HT1080 (cell line): ENCODE data around the gene CEP250. TPM values are rescaled to one million over a fixed set of nuclear protein-coding genes. Genes with fewer than 3 reads are reported as not detected.
"Not testable (repeated sequence)": the region's sequence is repeated elsewhere in the genome, so short reads cannot be mapped to it uniquely, and the experiment has no call there.

Source experiments
- DNase-seq: peaks from one replicate; pipeline ENCODE4 v3.0.0-alpha.2; 2015; ENCODE audit warnings: low read depth
- polyA plus RNA-seq, 2 experiments: library from polyadenylated mRNA; depleted of rRNA; stranded (reverse); fragments of >200 nt; gene quantifications; 2 replicates each; pipeline ENCODE4 v1.2.3, GENCODE V29; 2015
- total RNA-seq: library from RNA; depleted of rRNA; stranded (reverse); fragments of >200 nt; shearing (Covaris generic); gene quantifications from 2 replicates; pipeline ENCODE4 v1.2.3, GENCODE V29; 2014; rRNA removed

The CEP250 gene
- total RNA-seq = 45.9 and 51.7 TPM in 2 replicates
- polyA plus RNA-seq (2015; cell fraction: cytosol; rRNA removed) = 13.9 and 18.0 TPM in 2 replicates
- 46.5 and 55.7 TPM in 2 replicates for polyA plus RNA-seq (2015; cell fraction: nucleus; rRNA removed)

DNA sequence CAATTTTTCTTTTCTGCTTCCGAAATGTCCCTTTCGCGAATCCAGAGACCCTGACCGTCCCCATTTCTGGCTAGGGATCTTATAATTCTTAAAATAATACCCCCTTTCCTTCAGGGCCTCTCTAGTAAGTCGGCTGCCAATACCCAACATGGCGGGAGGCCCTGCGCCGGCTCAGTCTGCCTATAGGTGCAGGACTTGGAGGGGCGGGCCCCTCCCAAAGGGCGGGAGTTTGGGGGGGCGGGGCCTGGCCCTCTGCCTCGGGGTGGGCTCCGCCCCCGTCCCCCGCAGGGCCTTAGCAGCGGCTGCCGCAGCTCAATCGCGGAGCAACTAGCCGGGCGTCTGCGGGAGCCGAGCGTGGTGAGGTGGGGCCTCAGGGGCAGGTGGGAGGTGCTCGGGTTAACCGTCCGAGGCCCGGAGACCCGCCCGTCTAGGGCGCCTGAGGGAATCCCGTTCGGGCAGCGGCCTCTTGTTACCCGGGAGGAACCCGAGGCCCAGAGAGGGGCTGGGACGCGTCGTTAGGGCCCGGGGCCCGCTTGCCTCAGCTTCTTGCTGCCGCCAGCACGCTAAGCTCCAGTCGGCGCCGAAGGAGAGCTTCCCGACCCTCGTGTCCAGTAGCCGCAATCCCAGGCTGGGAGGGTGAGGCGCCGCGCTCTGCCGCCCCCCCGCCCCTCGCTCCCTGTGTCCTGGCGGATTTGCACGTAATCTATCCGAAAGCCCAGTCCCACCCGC lies at the start of gene CEP250:
TSS of gene CEP250 (plus strand) at position 718 of the 729 bp plus-strand sequence. CDS start 6,770 bp downstream, outside the sequence.
- peak; percentile 94 for DNase-seq

DNA sequence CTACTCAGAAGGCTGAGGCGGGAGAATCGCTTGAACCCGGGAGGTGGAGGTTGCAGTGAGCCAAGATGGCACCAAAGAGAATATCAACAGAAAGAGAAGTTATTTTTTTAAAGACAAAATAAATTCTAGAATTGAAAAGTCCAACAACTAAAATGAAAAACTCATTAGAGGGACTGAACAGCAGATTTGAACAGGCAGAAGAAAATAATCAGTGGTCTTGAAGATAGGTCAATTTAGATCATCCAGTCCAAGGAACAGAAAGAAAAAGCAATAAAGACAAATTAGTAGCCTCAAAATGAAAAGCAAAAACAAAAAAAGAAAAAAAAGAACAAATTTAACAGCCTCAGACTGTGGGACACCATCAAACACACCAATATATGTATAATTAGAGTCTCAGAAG lies 49.6 kb upstream of the CEP250 start:
- DNase-seq = no peak

GRCh38 chr20:35408270-35408669 lies 47.1 kb upstream of the CEP250 start:
- DNase-seq = no peak

- no peak for DNase-seq
These were observed 45.9 kb upstream of the CEP250 start for GRCh38 chr20:35409542-35409941.

- no peak for DNase-seq
These were observed 44.8 kb upstream of the CEP250 start for GRCh38 chr20:35410613-35411012.

- DNase-seq = no peak
These were observed 34.1 kb upstream of the CEP250 start for GRCh38 chr20:35421322-35421721.

GRCh38 chr20:35431621-35432429 lies 23.6 kb upstream of the CEP250 start:
- no peak for DNase-seq

GRCh38 chr20:35432430-35432735 lies 23.0 kb upstream of the CEP250 start:
- DNase-seq = no peak

DNA sequence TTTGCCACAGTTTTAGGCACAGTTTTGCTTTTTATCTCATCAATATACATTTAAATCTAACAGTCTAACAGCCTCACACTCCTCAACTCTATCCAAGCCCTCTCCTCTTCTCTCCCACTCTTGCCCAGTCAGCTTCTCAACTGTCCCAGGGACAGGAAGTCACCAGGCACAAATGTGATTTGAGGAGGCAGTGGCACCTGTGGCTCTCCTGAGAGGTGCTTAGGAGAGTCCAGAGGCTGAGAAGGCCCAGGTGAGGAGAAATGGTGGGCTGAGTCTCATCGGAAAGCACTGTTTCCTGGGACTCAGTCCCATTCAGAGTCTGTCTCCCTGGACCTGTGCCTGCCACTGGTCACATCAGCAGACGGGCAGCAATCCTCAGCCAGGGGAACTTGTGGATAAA lies 22.1 kb upstream of the CEP250 start:
- no peak for DNase-seq

DNA sequence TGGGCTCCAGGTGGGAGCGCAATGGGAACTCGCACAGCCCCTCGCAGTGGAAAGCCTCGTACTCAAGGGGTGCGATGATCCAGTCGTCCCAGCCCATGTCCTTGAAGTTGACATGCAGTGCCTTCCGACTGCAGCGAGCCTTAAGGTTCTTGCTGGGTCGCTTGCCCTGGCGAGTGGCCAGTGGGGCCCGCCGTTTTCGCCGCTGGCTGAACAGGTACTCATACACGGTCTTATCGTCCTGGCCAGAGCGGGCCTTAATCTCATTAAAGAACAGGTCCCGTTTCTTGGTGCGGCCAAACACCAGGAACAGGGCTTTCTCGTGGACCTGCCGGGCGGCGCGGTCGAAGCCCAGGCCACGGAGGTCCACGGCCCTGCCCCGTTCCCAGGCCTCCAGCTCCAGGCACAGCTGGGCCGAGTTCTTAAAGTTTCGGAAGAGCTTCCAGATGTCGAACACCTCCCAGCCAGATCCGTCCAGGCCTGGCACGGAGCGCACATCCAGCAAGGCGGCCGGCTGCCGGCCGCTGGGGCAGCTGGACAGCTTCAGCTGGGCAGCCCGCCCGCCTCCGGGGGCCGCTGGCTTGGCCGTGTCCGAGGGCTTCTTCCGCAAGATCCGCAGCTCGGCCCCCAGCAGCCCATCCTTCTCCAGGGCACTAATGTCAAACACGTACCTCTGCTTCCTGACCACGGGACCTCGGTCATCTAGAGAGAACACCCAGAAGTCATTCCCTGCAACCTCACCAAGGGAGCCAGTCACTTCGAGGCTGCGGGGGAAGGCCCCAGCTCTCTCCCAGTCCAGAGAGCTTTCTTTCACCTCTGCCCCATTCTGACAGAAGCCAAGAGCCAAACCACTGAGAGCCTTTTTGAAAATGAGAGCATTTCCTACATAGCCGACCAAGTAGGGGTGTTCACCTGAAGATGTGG lies 21.1 kb upstream of the CEP250 start:
- no peak for DNase-seq

DNA sequence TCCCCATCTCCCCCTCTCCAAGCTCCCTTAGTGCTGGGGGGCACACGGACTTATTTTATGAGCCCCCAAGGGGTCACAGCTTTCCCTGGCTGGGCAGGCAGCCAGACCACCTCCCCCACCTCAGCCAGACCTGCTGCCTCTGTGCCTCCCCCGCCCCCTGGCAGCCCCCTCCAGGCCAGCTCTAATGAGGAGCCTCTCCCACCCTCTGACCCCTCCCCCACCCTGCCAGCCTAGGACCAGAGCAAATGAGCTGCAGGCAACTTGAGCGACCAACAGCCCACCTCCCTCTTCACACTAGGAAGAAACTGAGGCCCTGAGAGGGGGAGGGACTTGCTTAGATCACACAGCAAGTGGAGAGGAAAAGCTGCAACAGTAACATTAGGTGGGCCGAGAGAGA lies 19.2 kb upstream of the CEP250 start:
- no peak for DNase-seq

- no peak for DNase-seq
These were observed 17.8 kb upstream of the CEP250 start for GRCh38 chr20:35437599-35437998.

DNA sequence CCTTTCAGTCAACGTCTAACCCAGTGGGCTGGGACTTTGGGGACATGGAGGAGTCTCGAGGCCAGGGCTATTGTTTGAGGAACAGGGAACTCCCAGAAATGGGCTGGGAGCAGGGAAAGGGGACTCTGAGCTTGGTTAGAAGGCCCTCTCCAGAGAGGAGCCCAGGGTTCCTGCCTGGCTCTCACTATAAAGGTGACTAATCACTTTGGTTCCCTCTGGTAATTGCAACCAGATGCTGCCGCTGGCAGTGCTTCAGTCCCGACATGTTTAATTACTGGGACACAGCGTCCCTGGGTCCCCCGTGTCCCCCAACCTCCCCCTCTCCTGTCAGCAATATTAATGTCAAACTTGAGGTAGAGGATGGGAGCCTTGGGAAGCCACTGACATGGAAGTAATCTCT lies 12.4 kb upstream of the CEP250 start:
- DNase-seq = peak; percentile 53

GRCh38 chr20:35444226-35444625 lies 11.2 kb upstream of the CEP250 start:
- DNase-seq = no peak

DNA sequence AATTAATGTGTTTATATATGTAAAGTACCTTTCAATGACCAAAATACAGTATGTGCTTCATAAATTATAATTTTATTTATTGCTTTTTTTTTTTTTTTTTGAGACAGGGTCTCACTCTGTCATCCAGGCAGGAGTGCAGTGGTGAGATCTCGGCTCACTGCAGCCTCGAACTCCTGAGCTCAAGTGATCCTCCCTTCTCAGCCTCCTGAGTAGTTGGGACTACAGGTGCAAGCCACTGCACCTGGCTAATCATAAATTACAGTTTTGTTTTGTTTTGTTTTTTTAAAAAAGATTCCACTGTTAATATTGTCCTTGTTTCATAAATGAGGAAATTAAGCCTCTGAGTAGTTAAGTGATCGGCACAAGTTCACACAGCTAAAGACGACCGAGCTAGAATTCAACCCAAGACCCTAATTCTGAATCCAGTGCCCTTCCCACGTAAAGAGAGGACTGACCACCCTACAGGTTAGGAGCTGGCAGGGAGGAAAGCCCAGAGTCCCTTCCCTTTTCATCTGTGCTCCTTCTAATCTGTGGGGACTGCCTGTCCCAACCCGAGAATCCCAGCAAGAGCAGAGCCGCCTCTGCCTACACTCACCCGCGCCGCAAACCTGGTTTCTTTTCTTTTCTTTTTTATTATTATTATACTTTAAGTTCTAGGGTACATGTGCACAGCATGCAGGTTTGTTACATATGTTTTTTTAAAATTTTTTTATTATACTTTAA lies 8.9 kb upstream of the CEP250 start:
- no peak for DNase-seq

DNA sequence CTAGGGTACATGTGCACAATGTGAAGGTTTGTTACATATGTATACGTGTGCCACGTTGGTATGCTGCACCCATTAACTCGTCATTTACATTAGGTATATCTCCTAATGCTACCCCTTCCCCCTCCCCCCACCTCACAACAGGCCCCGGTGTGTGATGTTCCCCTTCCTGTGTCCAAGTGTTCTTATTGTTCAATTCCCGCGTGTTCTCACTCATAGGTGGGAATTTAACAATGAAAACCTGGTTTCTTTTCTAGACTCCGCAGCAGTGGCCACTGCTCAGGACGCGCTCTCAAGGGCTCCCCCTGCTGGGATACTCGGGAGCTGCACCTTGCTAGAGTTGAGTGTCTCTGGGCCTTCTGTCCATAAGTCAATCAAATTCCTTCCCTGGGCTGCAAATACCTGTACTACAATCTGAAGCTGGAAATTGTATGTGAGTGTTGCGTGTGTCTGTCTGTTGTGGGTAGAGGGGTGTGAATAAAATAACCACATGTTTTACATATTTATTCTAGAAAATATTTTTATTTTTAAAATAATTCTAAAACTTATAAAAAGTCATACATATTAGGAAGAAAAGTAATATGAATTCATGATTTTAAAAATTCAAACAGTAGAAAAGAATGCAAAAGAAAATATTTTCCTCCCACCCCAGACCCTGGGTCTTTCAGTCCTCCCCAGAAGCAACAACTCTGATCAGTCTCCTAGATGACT lies 8.2 kb upstream of the CEP250 start:
- peak; percentile 82 for DNase-seq

DNA sequence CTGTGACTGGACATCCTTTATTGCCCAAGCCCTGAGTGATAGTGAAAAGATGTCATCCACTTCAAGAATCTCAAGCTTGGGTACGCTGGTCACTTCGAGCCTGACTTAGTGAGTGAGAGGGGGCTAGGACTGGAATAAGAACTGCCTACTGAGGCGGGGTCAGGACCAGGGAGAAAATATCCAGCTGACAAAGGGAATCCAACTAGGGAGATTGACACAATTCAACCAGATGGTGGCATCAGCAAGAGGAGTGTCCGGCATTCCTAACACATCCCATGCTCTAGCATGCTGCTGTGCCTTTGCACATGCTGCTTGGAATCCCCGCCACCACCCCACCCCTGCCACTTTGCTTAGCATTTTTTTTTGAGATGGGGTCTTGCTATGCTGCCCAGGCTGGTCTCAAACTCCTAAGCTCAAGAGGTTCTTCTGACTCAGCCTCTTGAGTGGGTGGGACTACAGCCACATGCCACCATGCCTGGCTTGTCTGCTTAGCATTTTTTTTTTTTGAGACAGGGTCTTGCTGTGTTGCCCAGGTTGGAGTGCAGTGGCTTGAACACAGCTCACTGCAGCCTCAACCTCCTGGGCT lies 6.5 kb upstream of the CEP250 start:
- DNase-seq = no peak

DNA sequence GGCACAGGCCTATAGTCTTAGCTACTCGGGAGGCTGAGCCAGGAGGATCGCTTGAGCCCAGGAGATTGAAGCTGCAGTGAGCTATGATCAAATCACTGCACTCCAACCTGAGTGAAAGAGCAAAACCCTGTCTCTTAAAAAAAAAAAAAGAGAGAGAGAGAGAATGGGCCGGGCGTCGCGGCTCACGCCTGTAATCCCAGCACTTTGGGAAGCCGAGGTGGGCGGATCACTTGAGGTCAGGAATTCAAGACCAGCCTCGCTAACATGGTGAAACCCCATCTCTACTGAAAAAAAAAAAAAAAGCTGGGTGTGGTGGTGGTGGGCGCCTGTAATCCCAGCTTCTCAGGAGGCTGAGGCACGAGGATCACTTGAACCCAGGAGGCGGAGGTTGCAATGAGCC lies 5.5 kb upstream of the CEP250 start:
- DNase-seq = not testable (repeated sequence)

GRCh38 chr20:35451295-35451694 lies 4.1 kb upstream of the CEP250 start:
- no peak for DNase-seq

GRCh38 chr20:35453647-35454046 lies 1.8 kb upstream of the CEP250 start:
- DNase-seq = no peak
